Activated T-helper 1 cell treated with anti-CD3 and anti-CD28 coated beads, Interleukin-12 subunit alpha, Interleukin-12 subunit beta, Interleukin-2, Interleukin-4 antibody, amounts not matched to agents 30 ng/mL and 10 ng/mL and 1 ng/mL, durations not matched to agents 14 hours and 24 hours and 36 hours (primary cell): ENCODE measurements around the gene SYNE2. TPM values are rescaled to one million over a fixed set of nuclear protein-coding genes. Genes with fewer than 3 reads are reported as not detected.
"Not testable (repeated sequence)": the region's sequence is repeated elsewhere in the genome, so short reads cannot be mapped to it uniquely, and the experiment has no call there.

Experiments used
- DNase-seq: peaks from one replicate; pipeline ENCODE4 v3.0.0; 2021; ENCODE audit warnings: low spot score
- H3K27ac Mint-ChIP-seq: one replicate; pipeline ENCODE4 v1.8.0; 2021; ENCODE audit warnings: mild to moderate bottlenecking, mixed read lengths
- H3K27me3 Mint-ChIP-seq: one replicate; pipeline ENCODE4 v1.8.0; 2022; ENCODE audit warnings: mild to moderate bottlenecking, moderate library complexity, mixed read lengths; ENCODE audit not compliant: insufficient read depth
- H3K36me3 Mint-ChIP-seq: one replicate; pipeline ENCODE4 v1.8.0; 2021; ENCODE audit warnings: low read depth, mixed read lengths
- H3K4me1 Mint-ChIP-seq: one replicate; pipeline ENCODE4 v1.8.0; 2021; ENCODE audit warnings: low read depth, mixed read lengths
- H3K4me3 Mint-ChIP-seq: one replicate; pipeline ENCODE4 v1.8.0; 2021; ENCODE audit warnings: mild to moderate bottlenecking, moderate library complexity, mixed read lengths
- H3K9me3 Mint-ChIP-seq: one replicate; pipeline ENCODE4 v1.8.0; 2021; ENCODE audit warnings: mixed read lengths
- intact Hi-C: fragments of 100-400 bp; cut with micrococcal nuclease; formaldehyde crosslinking; loops from one replicate; pipeline ENCODE4 v1.15.1; 2024
- total RNA-seq: library from RNA; stranded (reverse); gene quantifications from 2 replicates; pipeline ENCODE4 v1.2.3, GENCODE V29; 2022

The SYNE2 gene
- total RNA-seq, 1 donor from 2014 or later = 25.1 TPM

DNA sequence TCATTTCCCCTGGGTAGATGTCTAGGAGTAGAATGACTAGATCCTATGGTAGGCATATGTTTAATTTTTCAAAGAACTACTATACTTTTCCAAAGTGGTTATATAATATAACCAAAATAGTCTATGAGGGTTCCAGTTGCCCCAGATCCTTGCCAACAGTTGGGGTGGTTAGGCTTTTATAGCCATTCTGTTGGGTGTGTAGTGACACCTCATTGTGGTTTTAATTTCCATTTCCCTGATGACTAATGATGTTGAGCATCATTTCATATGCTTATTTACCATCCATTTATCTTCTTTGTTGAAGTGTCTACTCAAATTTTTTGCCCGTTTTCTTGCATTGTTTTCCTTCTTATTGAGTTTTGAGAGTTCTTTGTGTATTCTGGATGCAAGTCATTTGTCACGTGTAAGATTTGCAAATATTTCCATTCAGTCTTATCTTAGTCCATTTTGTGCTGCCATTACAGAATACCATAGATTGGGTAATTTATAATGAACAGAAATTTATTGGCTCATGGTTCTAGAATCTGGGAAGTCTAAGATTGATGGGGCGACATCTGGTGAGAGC is 4.7 kb downstream of the SYNE2 start:
- H3K4me3 Mint-ChIP-seq = peak overlapping the region; percentile 37
- peak overlapping the region; percentile 32 for H3K27ac Mint-ChIP-seq
- peaks cover 76% of the 10 kb centered on the region for H3K4me1 Mint-ChIP-seq
- no peaks in the 10 kb centered on the region for H3K9me3 Mint-ChIP-seq
- DNase-seq = peak; percentile 17
- peaks cover 2% of the 10 kb centered on the region for H3K27me3 Mint-ChIP-seq
- H3K36me3 Mint-ChIP-seq = peaks cover 17% of the 10 kb centered on the region
- intact Hi-C loops = loop anchor here (1.0 kb wide), 1 partner anchor 12 kb away; no protein-coding TSS in a partner anchor

DNA sequence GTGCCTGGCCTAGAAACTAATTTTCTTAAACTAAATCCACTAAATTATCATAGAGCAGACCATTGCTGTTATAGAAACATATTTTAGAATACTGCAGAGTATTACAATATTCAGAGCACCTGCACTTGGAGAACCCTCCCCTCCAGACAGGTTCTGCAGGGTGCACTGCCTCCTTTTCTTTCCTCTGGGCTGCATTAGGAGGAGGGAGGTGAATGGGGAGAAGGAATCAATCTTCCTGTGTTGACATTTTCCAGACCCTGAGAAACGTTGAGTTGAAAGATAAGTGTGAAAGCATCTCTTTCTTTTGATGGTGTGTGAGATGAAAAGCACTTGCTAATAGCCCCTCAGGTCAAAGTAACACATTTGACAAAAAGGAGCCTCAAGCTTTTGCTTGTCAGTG is 7.3 kb downstream of the SYNE2 start:
- intact Hi-C loops = loop anchor here (5.0 kb wide), 1 partner anchor 647 kb away; no protein-coding TSS in a partner anchor
- Mint-ChIP-seq H3K36me3 (peaks cover 17% of the 10 kb centered on the region), H3K9me3 (no peaks in the 10 kb centered on the region), H3K4me1 (peaks cover 79% of the 10 kb centered on the region), H3K27ac (peak overlapping the region; percentile 51), H3K27me3 (peaks cover 2% of the 10 kb centered on the region), H3K4me3 (peak overlapping the region; percentile 8)
- no peak for DNase-seq

DNA sequence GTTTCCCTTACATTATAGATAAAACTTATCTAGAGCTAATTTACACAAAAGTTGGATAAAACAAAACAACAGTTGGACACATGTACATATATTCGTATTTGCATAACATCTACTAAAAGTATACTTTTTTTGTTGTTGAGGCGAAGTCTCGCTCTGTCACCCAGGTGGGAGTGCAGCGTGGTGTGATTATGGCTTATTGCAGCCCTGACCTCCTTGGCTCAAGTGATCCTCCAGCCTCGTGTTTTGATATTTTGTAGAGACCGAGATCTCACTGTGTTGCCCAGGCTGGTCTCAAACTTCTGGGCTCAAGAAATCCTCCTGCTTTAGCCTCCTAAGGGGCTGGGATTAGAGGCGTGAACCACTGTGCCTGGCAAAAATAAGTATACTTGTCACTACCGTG is 9.4 kb downstream of the SYNE2 start:
- Mint-ChIP-seq H3K27ac (no peak overlapping the region), H3K36me3 (peaks cover 17% of the 10 kb centered on the region), H3K4me3 (no peak overlapping the region), H3K9me3 (no peaks in the 10 kb centered on the region), H3K27me3 (no peaks in the 10 kb centered on the region), H3K4me1 (peaks cover 78% of the 10 kb centered on the region)
- intact Hi-C loops = loop anchor here (5.0 kb wide), 1 partner anchor 645 kb away; no protein-coding TSS in a partner anchor
- no peak for DNase-seq

DNA sequence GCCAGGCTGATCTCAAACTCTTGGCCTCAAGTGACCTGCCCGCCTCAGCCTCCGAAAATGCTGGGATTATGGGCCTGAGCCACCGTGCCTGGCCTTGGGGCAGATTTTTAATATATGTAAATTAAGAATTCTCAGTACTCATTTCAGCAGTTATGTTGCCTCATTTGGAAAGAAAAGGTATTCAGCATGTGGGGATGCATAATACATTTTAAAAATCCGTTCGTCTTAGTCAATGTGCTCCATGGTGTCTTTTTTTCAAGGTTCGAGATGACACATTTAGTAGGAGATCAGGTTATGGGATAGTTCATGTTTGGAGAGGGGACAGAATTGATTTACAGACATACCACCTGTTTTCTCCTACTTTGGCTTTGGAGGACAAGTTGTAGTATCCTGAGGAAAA is 10.2 kb downstream of the SYNE2 start:
- Mint-ChIP-seq H3K4me3 (no peak overlapping the region), H3K9me3 (no peaks in the 10 kb centered on the region), H3K36me3 (peaks cover 12% of the 10 kb centered on the region), H3K4me1 (peaks cover 76% of the 10 kb centered on the region), H3K27ac (peak overlapping the region; percentile 74), H3K27me3 (no peaks in the 10 kb centered on the region)
- intact Hi-C loops = loop anchor here (5.0 kb wide), 1 partner anchor 644 kb away; no protein-coding TSS in a partner anchor
- DNase-seq = no peak

DNA sequence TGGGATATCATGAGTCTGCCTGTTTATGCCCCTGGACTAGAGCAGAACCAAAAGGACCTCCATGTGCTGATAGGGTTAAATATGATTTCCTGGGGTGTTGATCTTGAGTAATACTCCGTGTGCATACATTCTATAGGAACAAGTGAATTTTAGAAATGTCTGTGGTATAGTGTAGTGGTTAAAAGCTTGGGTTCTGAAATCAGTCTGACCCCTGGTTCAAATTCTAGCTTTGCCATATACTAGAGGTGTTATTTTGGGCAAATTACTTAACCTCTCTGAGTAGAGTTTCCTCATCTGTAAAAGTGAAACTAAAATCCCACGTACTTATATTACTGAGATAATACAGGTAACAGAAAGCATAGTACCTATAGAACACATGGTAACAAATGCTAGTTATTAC is 12.0 kb downstream of the SYNE2 start:
- not testable (repeated sequence) for H3K9me3 Mint-ChIP-seq, DNase-seq, H3K27me3 Mint-ChIP-seq
- H3K36me3 Mint-ChIP-seq = peaks cover 15% of the 10 kb centered on the region
- intact Hi-C loops = loop anchor here (1.0 to 5.0 kb wide), 4 partner anchors 10 to 643 kb away; no protein-coding TSS in a partner anchor
- H3K4me1 Mint-ChIP-seq = peaks cover 79% of the 10 kb centered on the region
- peak overlapping the region; percentile 72 for H3K4me3 Mint-ChIP-seq
- peak overlapping the region; percentile 98 for H3K27ac Mint-ChIP-seq

DNA sequence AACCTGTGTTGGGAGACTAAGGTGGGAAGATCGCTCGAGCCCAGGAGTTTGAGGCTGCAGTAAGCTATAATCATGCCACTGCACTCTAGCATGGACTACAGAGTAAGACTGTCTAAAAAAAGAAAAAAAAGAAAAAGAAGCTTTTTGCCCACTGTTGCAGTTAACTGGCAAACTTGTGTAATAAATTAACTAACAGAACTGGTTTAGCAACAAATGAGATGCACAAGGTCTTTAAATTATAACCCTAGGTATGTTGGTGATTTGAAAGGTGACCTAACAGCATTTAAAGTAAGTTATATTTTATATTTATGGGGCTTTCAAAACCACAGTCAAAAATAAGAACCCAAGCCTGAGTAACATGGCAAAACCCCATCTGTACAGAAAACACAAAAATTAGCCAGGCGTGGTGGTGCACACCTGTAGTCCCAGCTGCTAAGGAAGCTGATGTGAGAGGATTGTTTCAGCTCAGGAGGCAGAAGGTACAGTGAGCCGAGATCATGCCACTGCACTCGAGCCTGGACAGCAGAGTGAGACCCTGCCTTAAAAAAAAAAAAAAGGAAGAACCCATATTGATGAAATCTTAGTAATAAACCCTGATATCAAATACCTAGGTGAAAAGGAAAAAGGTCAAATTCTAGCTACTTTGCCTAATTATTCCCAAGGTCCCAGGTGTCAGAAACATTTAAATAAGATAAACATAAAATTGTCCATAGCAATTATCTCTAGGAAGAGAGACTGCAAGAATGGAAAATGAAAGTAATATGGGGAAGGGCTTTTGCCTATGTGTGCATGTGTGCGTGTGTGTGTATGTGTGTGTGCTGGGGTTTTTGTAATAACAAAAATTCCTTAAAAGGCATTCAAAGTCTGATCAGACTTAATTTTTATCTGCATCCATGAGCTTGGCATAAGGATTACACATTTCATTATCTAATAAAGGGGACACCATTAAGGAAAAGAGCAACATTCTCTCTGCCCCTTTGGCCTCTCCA is 15.4 kb downstream of the SYNE2 start:
- Mint-ChIP-seq H3K27me3 (no peaks in the 10 kb centered on the region), H3K4me1 (peaks cover 78% of the 10 kb centered on the region), H3K27ac (peak overlapping the region; percentile 69), H3K4me3 (peak overlapping the region; percentile 54), H3K9me3 (no peaks in the 10 kb centered on the region), H3K36me3 (peaks cover 18% of the 10 kb centered on the region)
- DNase-seq = peak; percentile 11
- intact Hi-C loops = loop anchor here (2.0 to 5.0 kb wide), 2 partner anchors 15 to 34 kb away; partner anchors contain the start of gene SYNE2

DNA sequence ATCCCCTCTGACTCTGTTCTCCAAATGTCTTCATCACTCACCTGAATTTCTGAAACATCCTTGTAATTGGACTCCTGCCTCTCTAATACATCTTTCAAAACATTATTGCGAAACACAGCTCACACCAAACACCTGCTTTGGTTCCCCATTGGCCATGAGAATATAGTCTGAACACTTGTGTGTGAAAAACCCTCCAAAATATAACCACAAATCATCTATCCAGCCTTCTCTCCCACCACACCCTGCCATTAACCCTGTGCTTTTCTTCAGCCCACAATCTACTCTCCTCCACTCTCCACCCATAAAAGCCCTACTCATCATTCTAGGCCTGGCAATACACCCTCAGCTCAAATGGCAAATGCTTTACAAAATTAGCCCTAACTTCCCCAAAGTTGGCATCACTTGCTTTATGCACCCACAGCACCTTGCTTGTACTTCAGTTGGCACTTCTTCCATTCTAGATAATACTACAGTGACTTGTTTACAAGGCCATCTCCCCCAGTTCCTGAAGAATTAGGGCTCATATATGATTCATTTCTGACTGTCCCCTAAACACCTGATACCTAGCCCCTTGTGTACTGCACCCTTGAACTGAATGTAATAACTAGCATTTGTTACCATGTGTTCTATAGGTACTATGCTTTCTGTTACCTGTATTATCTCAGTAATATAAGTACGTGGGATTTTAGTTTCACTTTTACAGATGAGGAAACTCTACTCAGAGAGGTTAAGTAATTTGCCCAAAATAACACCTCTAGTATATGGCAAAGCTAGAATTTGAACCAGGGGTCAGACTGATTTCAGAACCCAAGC is 17.3 kb downstream of the SYNE2 start:
- intact Hi-C loops = loop anchor here (1.0 to 5.0 kb wide), 3 partner anchors 13 to 32 kb away; partner anchors contain the start of gene SYNE2
- peaks cover 26% of the 10 kb centered on the region for H3K36me3 Mint-ChIP-seq
- H3K9me3 Mint-ChIP-seq, DNase-seq, H3K27me3 Mint-ChIP-seq: not testable (repeated sequence)
- peaks cover 81% of the 10 kb centered on the region for H3K4me1 Mint-ChIP-seq
- peak overlapping the region; percentile 77 for H3K4me3 Mint-ChIP-seq
- H3K27ac Mint-ChIP-seq = peak overlapping the region; percentile 84

DNA sequence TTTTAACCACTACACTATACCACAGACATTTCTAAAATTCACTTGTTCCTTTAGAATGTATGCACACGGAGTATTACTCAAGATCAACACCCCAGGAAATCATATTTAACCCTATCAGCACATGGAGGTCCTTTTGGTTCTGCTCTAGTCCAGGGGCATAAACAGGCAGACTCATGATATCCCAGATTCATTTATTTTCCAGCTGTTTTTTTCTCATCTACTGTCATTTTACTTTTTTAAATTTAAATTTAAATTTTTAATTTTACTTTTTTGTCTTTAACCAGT is 17.9 kb downstream of the SYNE2 start:
- H3K9me3 Mint-ChIP-seq, H3K27me3 Mint-ChIP-seq, intact Hi-C loops, H3K27ac Mint-ChIP-seq, H3K4me3 Mint-ChIP-seq, DNase-seq: not testable (repeated sequence)
- Mint-ChIP-seq H3K4me1 (peaks cover 81% of the 10 kb centered on the region), H3K36me3 (peaks cover 31% of the 10 kb centered on the region)

DNA sequence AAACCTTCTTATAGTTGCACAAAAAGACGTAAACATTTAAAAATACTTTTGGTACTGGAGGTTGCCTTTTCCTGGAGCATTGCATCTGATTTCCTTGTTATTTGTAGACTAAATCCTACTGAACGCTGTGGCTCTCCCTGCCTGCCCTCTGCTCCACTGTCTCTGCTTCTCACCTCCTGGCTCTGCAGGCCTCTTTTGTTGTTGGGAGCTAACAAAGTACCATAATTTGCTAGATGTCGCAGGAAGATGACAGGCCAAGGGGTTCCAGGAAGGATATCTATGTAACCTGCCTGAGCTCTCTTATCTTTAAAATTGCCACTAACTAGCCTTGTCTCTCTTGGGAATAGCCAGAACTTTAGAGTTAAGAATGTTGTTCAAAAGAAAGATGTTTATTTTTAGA is 21.4 kb downstream of the SYNE2 start:
- H3K36me3 Mint-ChIP-seq = peaks cover 32% of the 10 kb centered on the region
- no peak for DNase-seq
- no peaks in the 10 kb centered on the region for H3K27me3 Mint-ChIP-seq
- intact Hi-C loops = no loop called here
- H3K9me3 Mint-ChIP-seq = no peaks in the 10 kb centered on the region
- H3K27ac Mint-ChIP-seq = no peak overlapping the region
- peaks cover 54% of the 10 kb centered on the region for H3K4me1 Mint-ChIP-seq
- no peak overlapping the region for H3K4me3 Mint-ChIP-seq

DNA sequence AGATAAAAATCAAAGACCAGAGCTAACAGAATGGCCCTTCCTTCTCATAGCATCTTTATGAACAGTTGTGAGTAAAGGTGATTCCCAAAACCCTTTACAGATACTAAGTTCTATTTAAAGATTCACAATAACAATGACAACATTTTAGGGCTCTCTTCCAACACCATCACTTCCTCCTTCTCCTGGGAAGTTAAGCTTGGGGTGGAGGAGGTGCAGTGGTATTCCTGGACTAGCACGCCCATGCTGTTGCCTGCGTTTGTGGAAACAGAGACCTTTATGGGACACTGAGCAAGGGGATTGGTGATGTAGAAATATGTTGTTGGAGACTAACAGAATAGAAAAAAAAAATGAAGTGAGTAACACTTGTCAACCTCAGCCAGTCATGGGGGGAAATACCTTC is 22.5 kb downstream of the SYNE2 start:
- intact Hi-C loops = no loop called here

DNA sequence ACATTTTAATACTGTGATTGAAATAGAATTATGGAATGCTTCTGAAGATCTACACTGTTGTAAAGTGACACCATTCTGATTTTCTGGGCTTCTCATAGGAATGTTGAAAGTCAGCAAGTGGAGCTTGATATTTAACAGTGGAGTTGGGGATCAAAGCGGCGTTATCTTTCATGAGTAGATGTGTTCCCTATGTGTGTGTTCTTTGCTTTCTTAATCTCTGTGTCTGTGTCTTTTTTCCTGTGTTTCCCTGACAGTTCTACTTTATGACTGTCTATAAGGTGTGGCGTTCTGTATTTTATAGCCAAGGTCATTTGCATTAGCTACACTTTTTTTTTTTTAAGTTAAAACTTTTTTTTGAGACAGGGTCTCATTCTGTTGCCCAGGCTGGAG is 24.7 kb downstream of the SYNE2 start:
- H3K9me3 Mint-ChIP-seq = no peaks in the 10 kb centered on the region
- no peak for DNase-seq
- H3K27me3 Mint-ChIP-seq = no peaks in the 10 kb centered on the region
- peaks cover 32% of the 10 kb centered on the region for H3K4me1 Mint-ChIP-seq
- no peak overlapping the region for H3K27ac Mint-ChIP-seq
- no peak overlapping the region for H3K4me3 Mint-ChIP-seq
- H3K36me3 Mint-ChIP-seq = peaks cover 28% of the 10 kb centered on the region
- intact Hi-C loops = no loop called here

More for the DNA sequence above, 22.5 kb downstream of the SYNE2 start:
- peaks cover 27% of the 10 kb centered on the region for H3K36me3 Mint-ChIP-seq
- H3K27ac Mint-ChIP-seq = peak overlapping the region; percentile 37
- H3K9me3 Mint-ChIP-seq = no peaks in the 10 kb centered on the region
- H3K4me3 Mint-ChIP-seq = no peak overlapping the region
- H3K27me3 Mint-ChIP-seq = no peaks in the 10 kb centered on the region
- no peak for DNase-seq
- peaks cover 43% of the 10 kb centered on the region for H3K4me1 Mint-ChIP-seq

DNA sequence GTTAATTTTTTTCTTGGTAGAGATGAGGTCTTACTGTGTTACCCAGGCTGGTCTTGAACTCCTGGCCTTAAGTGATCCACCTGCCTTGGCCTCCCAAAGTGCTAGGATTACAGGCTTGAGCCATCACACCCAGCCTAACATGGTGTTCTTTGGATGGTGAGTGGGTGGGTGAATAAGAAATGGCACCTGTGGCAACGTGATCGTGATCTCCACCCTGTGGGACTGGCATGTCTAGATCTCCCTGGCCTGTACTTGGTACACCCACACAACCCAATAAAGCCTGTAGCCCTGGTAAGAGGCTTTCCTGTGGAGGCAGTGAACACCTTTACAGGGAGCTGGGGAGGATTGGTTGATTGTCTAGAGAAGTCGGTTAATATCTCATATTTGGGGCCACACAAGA is 25.2 kb downstream of the SYNE2 start:
- intact Hi-C loops = no loop called here
- no peaks in the 10 kb centered on the region for H3K9me3 Mint-ChIP-seq
- peaks cover 27% of the 10 kb centered on the region for H3K4me1 Mint-ChIP-seq
- no peaks in the 10 kb centered on the region for H3K27me3 Mint-ChIP-seq
- no peak for DNase-seq
- H3K4me3 Mint-ChIP-seq = no peak overlapping the region
- no peak overlapping the region for H3K27ac Mint-ChIP-seq
- peaks cover 24% of the 10 kb centered on the region for H3K36me3 Mint-ChIP-seq
